ENCODE results near the gene C9orf57.

DNA sequence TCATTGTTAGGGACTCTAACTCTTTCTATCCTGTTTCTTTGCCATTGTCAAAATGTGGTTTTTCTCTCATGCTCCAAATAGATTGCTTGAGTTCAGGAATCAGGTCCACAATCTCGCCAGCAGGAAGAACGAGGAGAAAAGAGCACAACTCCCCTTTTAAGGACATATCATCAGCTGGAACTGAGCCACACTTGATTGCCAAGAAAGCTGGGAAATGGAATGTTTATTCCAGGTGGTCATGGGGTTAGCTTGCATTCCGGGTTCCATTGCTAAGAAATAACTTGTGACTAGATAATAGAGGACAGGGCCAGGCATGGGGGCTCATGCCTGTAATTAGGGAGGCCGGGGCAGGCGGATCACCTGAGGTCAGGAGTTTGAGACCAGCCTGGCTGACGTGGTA is 32.4 kb upstream of the C9orf57 start:
- TF ChIP-seq, protein P1, sequence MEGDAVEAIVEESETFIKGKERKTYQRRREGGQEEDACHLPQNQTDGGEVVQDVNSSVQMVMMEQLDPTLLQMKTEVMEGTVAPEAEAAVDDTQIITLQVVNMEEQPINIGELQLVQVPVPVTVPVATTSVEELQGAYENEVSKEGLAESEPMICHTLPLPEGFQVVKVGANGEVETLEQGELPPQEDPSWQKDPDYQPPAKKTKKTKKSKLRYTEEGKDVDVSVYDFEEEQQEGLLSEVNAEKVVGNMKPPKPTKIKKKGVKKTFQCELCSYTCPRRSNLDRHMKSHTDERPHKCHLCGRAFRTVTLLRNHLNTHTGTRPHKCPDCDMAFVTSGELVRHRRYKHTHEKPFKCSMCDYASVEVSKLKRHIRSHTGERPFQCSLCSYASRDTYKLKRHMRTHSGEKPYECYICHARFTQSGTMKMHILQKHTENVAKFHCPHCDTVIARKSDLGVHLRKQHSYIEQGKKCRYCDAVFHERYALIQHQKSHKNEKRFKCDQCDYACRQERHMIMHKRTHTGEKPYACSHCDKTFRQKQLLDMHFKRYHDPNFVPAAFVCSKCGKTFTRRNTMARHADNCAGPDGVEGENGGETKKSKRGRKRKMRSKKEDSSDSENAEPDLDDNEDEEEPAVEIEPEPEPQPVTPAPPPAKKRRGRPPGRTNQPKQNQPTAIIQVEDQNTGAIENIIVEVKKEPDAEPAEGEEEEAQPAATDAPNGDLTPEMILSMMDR (IDR thresholded peaks at IDR 0.05), result no peak
- TF ChIP-seq POLR2A (IDR thresholded peaks at IDR 0.05), result no peak

All from heart left ventricle (tissue), 13 donors.